ENCODE data around the gene TMCC3. TPM values are rescaled to one million over a fixed set of nuclear protein-coding genes. Genes with fewer than 3 reads are reported as not detected.
"Not testable (repeated sequence)": the region's sequence is repeated elsewhere in the genome, so short reads cannot be mapped to it uniquely, and the experiment has no call there.

Gene TMCC3
- total RNA-seq, 3 donors from 2014 or later (not counting 1 experiment from before 2014, with no cell fraction given), result 20.1 to 29.3 (median 21.6) TPM

DNA sequence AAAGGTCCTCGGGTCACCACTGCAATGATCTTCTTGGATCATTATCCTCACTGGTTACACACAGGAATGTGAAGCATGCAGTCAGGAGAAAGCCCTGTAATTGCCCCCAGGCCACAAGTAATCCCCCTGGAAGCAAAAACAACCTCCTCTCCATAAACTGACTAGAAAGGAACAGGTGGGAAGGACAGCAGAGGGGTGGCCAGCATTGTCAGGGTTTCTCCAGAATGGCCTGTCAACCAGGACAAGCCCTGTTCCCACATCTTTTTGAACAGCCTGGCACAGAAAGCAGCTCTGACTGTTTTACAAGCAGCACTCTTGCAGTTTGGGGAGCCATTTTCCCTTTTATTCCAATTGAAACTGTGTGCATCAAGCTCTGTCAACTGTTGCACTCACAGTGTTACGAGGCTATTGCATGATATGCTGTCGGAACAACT is 36.1 kb downstream of the TMCC3 start:
- H3K27ac ChIP-seq (ENCODE audit: low read length), result no peak overlapping the region
- Mint-ChIP-seq H3K27me3 (ENCODE audit: low read depth in 2 of 2) (no peaks in the 10 kb centered on the region), H3K4me1 (peaks cover 13 to 14% of the 10 kb centered on the region in 2 donors), H3K36me3 (no peaks in the 10 kb centered on the region), H3K27ac (no peak overlapping the region), H3K9me3 (no peaks in the 10 kb centered on the region), H3K4me3 (no peak overlapping the region)
- no peak for ATAC-seq
- intact Hi-C loops (cut with micrococcal nuclease), result no loop called here
- no peak for TF ChIP-seq CTCF (IDR thresholded peaks at IDR 0.05)
- no peak for DNase-seq
- no peaks in the 10 kb centered on the region for H3K9me3 ChIP-seq (ENCODE audit: control insufficient read depth, insufficient read depth, low read length)
- no peaks in the 10 kb centered on the region for H3K27me3 ChIP-seq (ENCODE audit: control insufficient read depth, insufficient read depth, low read length)
- H3K4me1 ChIP-seq (ENCODE audit: control insufficient read depth, insufficient read depth, low read length), result peaks cover 3% of the 10 kb centered on the region
- no peak overlapping the region for H3K4me3 ChIP-seq (ENCODE audit: low read length)
- no peaks in the 10 kb centered on the region for H3K36me3 ChIP-seq (ENCODE audit: control insufficient read depth, insufficient read depth, low read length)
- 93% methylated on average over 3 of the region's 3 CpGs for WGBS (ENCODE audit: insufficient coverage)

GRCh38 chr12:94609917-94610443 is 40.4 kb downstream of the TMCC3 start:
- Mint-ChIP-seq H3K27ac (no peak overlapping the region), H3K4me1 (peaks cover 26 to 27% of the 10 kb centered on the region in 2 donors), H3K27me3 (ENCODE audit: low read depth in 2 of 2) (no peaks in the 10 kb centered on the region), H3K36me3 (peaks cover 14% of the 10 kb centered on the region), H3K9me3 (peaks cover 3 to 6% of the 10 kb centered on the region in 2 donors), H3K4me3 (no peak overlapping the region)
- TF ChIP-seq CTCF (IDR thresholded peaks at IDR 0.05), result no peak
- intact Hi-C loops (cut with micrococcal nuclease), result no loop called here
- no peak overlapping the region for H3K27ac ChIP-seq (ENCODE audit: low read length)
- WGBS (ENCODE audit: insufficient coverage), result 90% methylated on average over 2 of the region's 5 CpGs
- H3K4me1 ChIP-seq (ENCODE audit: control insufficient read depth, insufficient read depth, low read length), result no peaks in the 10 kb centered on the region
- ATAC-seq, result no peak
- H3K9me3 ChIP-seq (ENCODE audit: control insufficient read depth, insufficient read depth, low read length), result peaks cover 7% of the 10 kb centered on the region
- H3K27me3 ChIP-seq (ENCODE audit: control insufficient read depth, insufficient read depth, low read length), result no peaks in the 10 kb centered on the region
- DNase-seq, result no peak
- H3K4me3 ChIP-seq (ENCODE audit: low read length), result no peak overlapping the region
- no peaks in the 10 kb centered on the region for H3K36me3 ChIP-seq (ENCODE audit: control insufficient read depth, insufficient read depth, low read length)

- WGBS (ENCODE audit: insufficient coverage), result 89% methylated on average over 6 of the region's 6 CpGs
- H3K9me3 ChIP-seq (ENCODE audit: control insufficient read depth, insufficient read depth, low read length); H3K4me1 ChIP-seq (ENCODE audit: control insufficient read depth, insufficient read depth, low read length); H3K27ac Mint-ChIP-seq; H3K27ac ChIP-seq (ENCODE audit: low read length); ATAC-seq; intact Hi-C loops (cut with micrococcal nuclease); H3K9me3 Mint-ChIP-seq; H3K4me3 Mint-ChIP-seq; H3K27me3 Mint-ChIP-seq (ENCODE audit: low read depth in 2 of 2); H3K36me3 ChIP-seq (ENCODE audit: control insufficient read depth, insufficient read depth, low read length); H3K4me3 ChIP-seq (ENCODE audit: low read length); H3K27me3 ChIP-seq (ENCODE audit: control insufficient read depth, insufficient read depth, low read length); DNase-seq: not testable (repeated sequence)
- peaks cover 35 to 42% of the 10 kb centered on the region in 2 donors for H3K4me1 Mint-ChIP-seq
- peaks cover 14% of the 10 kb centered on the region for H3K36me3 Mint-ChIP-seq
These were observed 43.5 kb downstream of the TMCC3 start for GRCh38 chr12:94606810-94607209.

DNA sequence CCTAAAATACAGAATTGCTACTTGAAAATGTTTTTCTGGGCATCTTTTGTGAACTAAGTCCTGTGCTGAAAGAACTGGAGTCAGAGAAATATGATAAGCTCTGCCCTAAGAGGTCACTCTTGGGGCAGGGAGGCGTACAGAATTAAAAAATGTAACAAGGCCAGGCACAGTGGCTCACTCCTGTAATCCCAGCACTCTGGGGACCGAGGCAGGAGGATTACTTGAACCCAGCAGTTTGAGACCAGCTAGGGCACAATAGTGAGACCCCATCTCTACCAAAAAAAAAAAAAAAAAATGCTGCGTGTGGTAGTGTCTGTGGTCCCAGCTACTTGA is 46.0 kb downstream of the TMCC3 start:
- Histone ChIP-seq H3K27me3 (ENCODE audit: control insufficient read depth, insufficient read depth, low read length) (no peaks in the 10 kb centered on the region), H3K4me1 (ENCODE audit: control insufficient read depth, insufficient read depth, low read length) (peaks cover 7% of the 10 kb centered on the region), H3K36me3 (ENCODE audit: control insufficient read depth, insufficient read depth, low read length) (no peaks in the 10 kb centered on the region), H3K27ac (ENCODE audit: low read length) (no peak overlapping the region), H3K4me3 (ENCODE audit: low read length) (no peak overlapping the region), H3K9me3 (ENCODE audit: control insufficient read depth, insufficient read depth, low read length) (peaks cover 7% of the 10 kb centered on the region)
- no peak for ATAC-seq
- H3K4me1 Mint-ChIP-seq, result peaks cover 21 to 40% of the 10 kb centered on the region in 2 donors
- intact Hi-C loops (cut with micrococcal nuclease), result no loop called here
- peaks cover 3 to 6% of the 10 kb centered on the region in 2 donors for H3K9me3 Mint-ChIP-seq
- H3K27ac Mint-ChIP-seq, result no peak overlapping the region
- H3K36me3 Mint-ChIP-seq, result peaks cover 14% of the 10 kb centered on the region
- DNase-seq, result no peak
- no peaks in the 10 kb centered on the region for H3K27me3 Mint-ChIP-seq (ENCODE audit: low read depth in 2 of 2)
- WGBS (ENCODE audit: insufficient coverage), result 94% methylated on average over 2 of the region's 3 CpGs
- H3K4me3 Mint-ChIP-seq, result no peak overlapping the region
- TF ChIP-seq CTCF (IDR thresholded peaks at IDR 0.05), result no peak
